NCI-H2029 (cell line): Measurements from ENCODE around the gene TCHHL1.

Source experiments
- DNase-seq: peaks from one replicate; lab custom pipeline; 2025; lab: John Stamatoyannopoulos, UW

TCHHL1 gene

DNA sequence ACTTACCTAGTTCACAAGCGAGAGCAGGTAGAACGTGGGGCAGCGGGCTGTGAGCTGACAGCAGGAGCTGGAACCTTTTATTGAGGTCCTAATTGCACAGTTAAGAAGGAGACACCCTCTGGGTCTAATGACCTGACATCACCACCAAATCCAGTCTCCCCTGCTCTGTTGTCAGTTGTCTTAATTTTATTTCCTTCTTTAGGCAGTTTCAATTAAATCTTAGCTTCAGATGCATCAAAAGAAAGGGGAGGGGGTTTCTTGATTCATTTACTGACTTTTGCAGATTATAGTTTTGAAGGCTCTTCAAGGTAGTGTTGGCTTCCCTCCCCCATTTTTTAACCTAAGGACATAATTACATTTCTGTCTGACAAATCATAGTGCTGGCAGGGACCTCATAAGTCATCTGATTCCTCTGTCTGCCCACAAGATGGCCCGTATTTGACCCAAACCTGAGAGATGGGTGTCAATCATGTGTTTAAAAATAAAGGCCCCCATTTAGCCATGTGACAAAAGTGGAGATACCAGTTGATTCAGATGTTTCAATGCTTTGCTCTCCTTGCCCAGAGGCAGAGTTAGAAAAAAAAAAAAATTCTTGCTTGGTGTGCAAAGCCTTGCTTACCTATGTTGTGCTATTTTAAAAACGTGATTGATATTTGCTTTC is at the start of gene TCHHL1:
TCHHL1 (minus strand) TSS at position 51 of the 661 bp plus-strand sequence. CDS start 921 bp downstream, outside the sequence.
- no peak for DNase-seq

DNA sequence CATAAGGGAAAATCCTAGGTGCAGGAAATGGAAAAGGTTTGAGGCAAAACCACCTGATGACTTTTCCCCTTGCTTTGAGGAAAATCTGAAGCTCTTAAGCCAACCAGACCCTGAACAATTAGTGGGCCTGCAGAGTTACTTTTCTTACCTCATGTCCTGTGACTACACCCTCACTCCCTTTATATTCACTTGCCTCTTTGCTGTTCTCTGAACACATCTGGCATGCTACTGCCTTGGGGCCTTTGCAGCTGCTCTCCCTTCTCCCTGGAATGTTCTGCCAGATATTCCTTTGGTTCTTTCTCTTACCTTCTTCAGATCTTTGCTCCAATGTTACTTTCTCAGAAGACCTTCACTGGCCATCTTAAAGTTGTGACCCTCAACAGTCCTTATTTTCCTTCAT is 48.4 kb upstream of the TCHHL1 start:
- no peak for DNase-seq

DNA sequence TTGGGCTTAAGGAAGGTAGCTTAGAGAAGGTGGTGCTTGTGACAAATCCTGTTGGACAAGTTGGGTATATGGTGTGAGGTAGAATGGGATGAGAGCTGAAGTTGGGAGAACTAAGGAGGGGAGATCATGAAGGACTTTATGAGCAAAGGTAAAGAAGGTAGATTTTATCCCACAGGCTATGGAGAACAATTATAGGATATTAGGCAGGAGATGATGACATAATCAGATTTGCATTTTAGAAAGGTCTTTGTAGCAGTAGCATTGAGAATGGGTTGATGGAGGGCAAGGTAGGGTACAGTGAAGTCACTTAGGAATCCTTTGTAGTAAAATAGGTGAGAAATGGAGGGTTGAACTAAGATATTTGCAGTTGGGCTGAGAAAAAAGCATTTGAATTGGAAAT is 41.3 kb upstream of the TCHHL1 start:
- no peak for DNase-seq

DNA sequence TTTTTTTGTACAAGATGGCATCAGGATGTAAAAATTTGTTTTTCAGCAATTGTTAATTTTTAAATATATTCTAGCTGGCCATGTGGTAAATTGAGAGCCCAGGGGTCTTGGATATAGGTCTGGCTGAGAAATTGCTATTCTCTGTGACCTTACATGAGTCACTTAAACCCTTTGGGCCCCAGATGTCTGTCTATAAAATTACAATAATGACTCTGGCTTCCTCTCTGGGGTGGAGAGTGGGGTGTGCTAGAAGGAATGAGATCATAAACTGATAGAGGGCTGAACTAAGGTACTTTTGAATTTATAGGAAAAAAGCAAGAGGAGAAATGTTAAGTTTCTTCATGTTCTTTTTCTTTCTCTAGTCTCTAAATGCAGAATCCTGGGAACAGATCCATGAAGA is 38.8 kb upstream of the TCHHL1 start:
- no peak for DNase-seq

DNA sequence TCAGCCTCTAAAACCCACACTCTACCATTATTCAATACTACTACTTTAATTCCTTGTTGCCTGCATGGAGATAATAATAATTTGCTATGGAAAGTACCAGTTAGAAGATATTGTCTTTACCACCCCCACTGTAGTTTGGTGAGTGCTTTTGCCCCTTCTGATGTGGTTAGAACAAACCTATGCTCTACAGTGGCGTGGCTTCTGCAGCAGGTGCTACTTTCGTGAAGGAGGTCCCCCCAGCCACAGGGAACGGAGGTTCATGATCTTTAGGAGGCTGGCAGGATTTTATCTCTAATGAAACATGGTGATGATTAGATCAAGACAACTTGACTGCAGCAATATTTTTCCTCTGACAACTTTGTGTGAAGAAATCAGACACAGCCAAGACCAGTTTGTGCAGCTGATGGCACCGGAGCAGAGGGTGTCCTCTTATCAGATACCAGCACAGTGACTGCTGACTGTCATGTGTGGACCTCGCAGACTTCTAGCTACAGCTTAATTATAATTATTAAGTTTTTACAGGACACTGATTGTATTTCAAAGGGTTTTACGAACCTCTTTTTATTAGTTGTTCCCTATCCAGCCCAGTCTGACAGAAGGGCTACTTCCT is 37.1 kb upstream of the TCHHL1 start:
- DNase-seq: no peak

DNA sequence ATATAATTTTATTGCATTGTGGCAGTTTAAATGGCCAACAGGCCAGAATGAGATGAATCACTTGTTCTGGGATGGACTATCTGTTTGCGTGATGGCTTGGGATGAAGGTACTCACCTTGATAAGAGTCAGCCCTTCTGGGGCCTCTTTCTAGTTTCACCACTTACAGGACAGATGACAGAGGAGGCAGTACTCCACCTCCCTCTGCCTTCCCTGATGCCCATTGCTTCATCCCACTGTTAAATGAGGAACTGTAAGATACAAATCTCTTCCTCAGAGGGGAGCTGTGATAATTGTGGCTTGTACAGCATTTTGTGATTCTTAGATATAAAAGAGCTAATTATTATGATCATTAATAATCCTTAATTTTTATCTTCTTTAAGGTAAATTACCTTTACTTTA is 30.1 kb upstream of the TCHHL1 start:
- no peak for DNase-seq

DNA sequence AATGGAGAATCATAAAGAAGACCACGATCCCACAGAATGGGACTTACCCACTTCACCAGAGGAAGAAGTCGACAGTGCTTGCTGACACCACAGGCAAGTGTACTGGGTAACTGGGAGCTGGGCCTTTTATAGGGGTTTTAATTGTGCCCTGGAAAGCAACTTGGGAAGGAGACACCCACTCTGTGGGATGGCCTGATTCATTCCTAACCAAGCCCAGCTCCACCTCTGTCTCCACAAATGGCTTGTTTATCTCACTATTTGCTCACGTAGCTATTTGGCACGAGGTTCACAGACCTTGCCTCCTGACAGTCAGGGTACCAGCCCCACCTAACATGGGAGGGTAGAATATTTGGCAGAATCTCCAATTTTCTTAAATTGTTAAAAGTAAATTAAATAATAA is 26.5 kb upstream of the TCHHL1 start, which contains the start of gene TCHH:
TCHH (minus strand) TSS at position 101 of the 400 bp plus-strand sequence. CDS start 1,364 bp downstream, outside the sequence.
- no peak for DNase-seq

DNA sequence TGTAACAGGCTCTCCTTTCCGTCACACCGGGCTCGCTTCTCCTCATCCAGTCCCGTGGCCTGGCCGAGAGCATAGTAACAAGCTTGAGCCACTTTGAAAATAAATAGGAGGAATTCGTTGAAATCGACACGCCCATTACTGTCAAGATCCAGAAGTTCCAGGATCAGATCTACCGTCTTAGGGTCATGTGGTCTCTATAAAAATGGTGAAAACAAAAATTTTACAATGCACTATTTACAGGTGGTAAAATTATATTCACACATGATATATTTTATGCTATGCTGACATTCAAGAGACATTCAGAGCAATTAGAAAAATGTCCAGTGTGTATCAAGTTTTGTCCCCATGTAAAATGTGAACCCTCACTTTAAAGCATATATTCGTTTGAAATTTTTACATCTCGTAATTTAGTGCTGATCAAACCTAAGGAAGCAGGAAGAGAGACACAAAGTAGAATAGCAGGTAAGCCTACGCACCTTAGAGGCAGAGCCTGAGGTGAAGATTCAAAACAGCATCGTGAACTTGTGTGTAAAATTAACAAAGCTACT is 24.1 kb upstream of the TCHHL1 start:
- DNase-seq: no peak

DNA sequence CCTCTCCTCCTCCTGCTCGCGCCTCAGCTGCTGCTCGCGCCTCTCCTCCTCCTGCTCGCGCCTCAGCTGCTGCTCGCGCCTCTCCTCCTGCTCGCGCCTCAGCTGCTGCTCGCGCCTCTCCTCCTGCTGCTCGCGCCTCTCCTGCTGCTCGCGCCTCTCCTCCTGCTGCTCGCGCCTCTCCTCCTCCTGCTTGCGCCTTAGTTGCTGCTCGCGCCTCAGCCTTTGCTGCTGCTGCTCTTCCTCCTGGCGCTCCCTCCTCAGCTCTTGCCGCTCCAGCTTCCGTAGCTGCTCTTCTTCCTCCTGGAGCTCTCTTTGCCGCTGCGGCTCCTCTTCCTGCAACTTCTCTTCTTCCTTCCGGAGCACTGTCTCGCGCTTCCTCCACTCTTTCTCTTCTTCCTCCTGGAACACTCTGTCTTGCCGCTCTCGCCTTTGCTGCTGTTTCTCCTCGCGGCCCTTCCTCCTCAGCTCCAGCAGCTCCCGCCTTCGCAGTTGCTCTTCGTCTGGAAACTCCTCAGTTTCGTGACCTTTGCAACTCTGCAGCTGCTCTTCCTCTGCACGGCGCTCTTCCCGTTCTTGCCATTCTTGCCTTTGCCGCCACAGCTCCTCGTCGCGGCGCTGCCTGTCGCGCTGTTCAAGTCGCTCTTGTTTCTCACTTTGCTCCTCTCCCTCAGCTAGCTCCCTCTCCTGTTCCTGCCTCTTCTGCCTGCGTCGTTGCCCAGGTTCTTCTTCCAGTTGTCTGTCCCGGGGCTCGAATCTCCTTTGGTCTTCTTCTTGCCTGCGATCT is 23.4 kb upstream of the TCHHL1 start:
- no peak for DNase-seq

DNA sequence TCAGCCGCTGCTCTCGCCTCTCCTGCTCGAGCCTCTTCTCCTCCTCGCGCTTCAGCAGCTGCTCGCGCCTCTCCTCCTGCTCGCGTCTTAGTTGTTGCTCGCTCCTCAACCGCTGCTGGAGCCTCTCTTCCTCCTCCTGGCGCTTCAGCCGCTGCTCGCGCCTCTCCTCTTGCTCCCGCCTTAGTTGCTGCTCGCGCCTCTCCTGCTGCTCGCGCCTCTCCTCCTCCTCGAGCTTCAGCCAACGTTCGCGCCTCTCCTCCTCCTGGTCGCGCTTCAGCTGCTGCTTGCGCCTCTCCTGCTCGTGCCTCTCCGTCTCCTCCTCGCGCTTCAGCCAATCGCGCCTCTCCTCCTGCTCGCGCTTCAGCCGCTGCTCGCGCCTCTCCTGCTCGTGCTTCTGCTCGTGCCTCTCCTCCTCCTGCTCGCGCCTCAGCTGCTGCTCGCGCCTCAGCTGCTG is 22.7 kb upstream of the TCHHL1 start:
- DNase-seq: no peak

DNA sequence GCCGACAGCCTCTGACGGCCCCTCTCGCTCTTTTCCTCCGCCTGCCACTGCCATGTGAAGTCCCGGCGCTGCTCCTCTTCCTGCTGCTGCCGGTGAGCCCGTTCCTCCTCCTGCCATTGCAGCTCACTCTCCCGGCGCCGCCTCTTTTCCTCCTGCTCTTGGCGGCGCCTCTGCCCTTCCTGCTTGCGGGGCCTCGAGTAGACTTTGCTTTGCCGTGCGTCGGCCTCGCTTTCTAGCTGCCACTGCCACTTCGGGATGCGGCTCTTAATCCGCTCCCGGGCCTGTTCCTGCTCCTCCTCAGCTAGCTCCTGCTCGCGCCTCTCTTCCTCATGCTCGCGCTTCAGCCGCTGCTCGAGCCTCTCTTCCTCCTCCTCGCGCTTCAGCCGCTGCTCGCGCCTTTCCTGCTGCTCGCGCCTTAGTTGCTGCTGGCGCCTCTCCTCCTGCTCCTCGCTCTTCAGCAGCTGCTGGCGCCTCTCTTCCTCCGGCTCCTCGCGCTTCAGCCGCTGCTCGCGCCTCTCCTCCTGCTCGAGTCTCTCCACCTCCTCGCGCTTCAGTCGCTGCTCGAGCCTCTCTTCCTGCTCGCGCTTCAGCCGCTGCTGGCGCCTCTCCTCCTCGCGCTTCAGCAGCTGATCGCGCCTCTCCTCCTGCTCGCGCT is 22.1 kb upstream of the TCHHL1 start:
- peak; percentile 13 for DNase-seq

DNA sequence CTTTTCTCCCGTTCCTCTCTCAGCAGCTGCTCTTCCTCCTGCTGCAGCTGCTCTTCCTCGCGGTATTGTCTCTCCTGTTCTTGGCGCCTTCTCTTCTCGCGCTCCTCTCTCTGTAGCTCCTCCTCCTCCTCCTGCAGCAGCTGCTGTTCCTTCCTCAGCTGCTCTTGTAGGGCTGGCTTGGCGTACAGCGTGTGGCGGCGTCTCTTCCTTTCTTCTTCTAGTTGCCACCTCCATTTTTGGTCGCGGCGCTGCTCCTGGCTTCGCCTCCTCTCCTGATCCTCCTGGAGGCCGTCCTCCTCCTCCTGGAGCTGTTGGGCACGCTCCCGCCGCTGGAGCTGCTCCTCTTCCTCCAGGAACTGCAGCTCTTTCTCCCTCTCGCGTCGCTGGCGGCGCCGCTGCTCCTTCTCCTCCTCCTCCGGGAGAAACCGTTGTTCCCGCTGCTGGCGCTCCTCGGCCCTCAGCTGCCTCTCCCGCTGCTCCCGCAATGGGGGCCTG is 21.5 kb upstream of the TCHHL1 start:
- DNase-seq: peak; percentile 9

DNA sequence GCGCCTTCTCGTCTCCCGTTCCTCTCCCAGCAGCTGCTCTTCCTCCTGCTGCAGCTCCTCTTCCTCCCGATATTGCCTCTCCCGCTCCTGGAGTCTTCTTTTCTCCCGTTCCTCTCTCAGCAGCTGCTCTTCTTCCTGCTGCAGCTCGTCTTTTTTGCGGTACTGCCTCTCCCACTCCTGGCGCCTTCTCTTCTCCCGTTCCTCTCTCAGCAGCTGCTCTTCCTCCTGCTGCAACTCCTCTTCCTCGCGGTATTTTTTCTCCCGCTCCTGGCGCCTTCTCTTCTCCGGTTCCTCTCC is 21.1 kb upstream of the TCHHL1 start:
- no peak for DNase-seq

DNA sequence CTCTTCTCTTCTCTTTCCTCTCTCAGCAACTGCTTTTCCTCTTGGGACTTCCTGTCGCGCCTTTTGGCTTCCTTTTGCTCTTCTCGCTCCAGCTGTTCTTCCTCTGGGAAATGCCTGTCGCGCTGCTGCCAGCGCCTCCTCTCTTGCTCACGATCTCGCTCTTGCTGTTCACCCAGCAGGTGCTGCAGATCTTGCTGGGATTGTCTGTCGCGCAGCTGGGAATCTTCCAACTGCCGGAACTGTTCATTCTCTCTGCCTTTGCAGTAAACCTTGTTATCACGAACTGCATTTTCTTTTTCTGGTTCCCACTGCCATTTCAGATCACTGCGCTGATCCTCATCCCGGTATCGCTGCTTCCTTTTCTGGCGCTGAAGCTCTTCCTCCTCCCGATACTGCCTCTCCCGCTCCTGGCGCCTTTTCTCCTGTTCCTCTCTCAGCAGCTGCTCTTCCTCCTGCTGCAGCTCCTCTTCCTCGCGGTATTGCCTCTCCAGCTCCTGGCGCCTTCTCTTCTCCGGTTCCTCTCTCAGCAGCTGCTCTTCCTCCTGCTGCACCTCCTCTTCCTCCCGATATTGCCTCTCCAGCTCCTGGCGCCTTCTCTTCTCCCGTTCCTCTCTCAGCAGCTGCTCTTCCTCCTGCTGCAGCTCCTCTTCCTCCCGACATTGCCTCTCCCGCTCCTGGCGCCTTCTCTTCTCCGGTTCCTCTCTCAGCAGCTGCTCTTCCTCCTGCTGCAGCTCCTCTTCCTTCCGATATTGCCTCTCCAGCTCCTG is 20.6 kb upstream of the TCHHL1 start:
- DNase-seq: no peak

DNA sequence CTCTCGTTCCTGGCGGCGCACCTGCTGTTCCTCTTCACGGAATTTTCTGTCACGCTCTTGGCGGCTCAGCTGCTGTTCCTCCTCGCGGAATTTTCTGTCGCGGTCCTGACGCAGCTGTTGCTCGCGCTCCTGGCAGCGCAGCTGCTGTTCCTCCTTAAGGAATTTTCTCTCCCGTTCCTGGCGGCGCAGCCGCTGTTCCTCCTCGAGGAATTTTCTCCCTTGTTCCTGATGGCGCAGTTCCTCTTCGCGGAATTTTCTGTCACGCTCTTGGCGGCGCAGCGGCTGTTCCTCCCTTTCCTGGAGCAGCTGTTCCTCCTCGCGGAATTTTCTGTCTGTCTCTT is 20.0 kb upstream of the TCHHL1 start:
- no peak for DNase-seq

DNA sequence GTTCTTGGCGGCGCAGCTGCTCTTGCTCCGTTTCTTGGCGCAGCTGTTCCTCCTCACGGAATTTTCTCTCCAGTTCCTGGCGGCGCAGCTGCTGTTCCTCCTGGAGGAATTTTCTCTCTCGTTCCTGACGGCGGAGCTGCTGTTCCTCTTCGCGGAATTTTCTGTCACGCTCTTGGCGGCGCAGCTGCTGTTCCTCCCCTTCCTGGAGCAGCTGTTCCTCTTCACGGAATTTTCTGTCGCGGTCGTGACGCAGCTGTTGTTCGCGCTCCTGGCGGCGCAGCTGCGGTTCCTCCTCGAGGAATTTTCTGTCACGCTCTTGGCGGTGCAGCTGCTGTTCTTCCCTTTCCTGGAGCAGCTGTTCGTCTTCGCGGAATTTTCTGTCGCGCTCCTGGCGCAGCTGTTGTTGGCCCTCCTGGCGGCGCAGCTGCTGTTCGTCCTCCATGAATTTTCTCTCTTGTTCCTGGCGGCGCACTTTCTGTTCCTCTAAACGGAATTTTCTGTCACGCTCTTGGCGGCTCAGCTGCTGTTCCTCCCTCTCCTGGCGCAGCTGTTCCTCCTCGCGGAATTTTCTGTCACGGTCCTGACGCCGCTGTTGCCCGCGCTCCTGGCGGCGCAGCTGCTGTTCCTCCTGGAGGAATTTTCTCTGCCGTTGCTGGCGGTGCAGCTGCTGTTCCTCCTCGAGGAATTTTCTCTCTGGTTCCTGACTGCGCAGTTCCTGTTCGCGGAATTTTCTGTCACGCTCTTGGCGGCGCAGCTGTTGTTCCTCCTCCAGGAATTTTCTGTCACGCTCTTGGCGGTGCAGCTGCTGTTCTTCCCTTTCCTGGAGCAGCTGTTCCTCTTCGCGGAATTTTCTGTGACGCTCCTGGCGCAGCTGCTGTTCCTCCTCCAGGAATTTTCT is 19.4 kb upstream of the TCHHL1 start:
- no peak for DNase-seq

DNA sequence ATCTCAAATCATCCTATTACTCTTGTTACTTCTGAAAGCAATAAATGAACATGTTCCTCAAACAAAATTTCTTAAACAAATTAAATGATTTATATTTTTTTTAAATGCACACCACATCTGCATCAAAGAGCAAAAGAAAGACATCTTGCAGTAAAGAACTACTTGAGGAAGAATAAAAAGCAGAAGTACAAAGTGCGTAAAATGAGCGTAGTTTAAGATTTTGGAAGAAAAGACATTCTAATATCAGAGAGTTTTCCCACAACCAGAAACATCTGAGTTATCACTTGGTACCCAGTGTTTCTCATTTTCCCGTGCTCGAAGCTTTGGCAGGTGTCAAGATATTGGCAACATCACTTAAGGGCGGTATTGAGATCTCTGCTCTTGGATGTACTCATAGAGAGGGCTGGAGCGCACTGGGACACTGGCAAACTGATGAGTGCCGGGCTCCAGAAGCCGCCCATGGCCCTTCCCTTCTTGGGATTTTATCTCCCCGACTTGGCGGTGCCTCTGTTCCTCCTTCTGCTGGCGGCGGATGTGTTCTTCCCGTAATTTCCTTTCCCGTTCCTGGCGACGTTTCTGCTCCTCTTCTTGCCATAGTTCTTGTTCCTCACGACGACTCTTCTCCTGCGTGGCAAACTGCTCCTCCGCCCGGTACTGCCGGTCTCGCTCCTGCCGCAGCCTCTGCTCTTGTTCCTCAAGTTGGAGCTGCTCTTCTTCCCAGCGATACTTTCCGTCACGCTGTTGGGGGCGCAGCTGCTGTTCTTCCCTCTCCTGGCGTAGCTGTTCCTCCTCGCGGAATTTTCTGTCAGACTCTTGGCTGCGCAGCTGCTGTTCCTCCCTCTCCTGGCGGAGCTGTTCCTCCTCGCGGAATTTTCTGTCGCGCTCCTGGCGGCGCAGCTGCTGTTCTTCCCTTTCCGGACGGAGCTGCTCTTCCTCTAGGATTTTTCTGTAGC is 18.4 kb upstream of the TCHHL1 start:
- DNase-seq: no peak

DNA sequence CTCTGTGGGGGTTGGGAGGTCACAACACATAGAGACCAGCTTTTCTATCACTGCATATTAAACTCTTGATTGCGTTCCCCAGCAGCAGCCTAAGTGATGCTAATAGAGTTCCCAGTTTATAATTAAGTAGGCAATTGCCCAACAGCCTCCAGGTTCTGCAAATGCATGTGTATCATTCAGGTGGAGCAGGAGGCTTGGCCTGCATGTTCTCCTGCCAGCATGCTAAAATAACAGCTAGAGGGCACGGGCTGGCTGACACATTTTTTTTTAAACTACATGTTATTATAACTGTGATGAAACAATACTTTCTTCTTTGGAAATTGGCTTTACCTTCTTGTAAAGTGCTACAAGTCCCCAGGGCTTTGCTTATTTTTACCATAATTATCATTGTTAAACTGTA is 16.0 kb upstream of the TCHHL1 start:
- DNase-seq: no peak

DNA sequence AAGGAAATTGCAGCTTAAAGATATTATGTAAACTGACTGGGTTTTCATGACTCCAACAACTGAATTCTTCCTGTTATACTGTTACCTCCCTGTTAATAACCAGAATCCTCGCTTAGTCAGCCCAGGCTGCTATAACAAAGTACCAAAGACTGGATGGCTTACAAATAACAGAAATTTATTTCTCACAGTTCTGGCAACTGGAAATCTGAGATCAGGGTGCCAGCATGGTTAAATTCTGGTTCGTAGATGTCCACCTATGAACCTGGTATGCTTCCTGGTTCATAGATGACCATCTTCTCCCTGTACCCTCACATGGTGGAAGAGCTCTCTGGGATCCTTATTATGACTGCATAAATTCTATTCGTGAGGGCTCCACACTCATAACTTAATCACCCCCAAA is 8.1 kb upstream of the TCHHL1 start:
- DNase-seq: no peak
